Naive B cell (primary cell): ENCODE results near the gene R3HDM1. TPM values are rescaled to one million over a fixed set of nuclear protein-coding genes. Genes with fewer than 3 reads are reported as not detected.

Experiments
- ATAC-seq, 2 donors: fragments of 150-1000 bp; cut with Tn5 transposase; 2 replicates each; pipeline ENCODE4 v1.10.0; 2021; ENCODE audit warnings: low read depth in 2 of 2, mild to moderate bottlenecking in 2 of 2, moderate library complexity in 2 of 2
- DNase-seq: peaks from one replicate; pipeline ENCODE4 v3.0.0; 2022
- H3K27ac Mint-ChIP-seq, 6 donors: one replicate each; pipeline ENCODE4 v1.8.0; 2020 to 2022; ENCODE audit warnings: mild to moderate bottlenecking in 6 of 6, mixed read lengths in 6 of 6, moderate library complexity in 5 of 6, inconsistent platforms in 2 of 6
- H3K27me3 Mint-ChIP-seq, 3 donors: one replicate each; pipeline ENCODE4 v1.8.0; 2021 to 2022; ENCODE audit warnings: mixed read lengths in 3 of 3, mild to moderate bottlenecking in 1 of 3
- H3K36me3 Mint-ChIP-seq, 2 donors: one replicate each; pipeline ENCODE4 v1.8.0; 2020 to 2022; ENCODE audit warnings: mixed read lengths in 2 of 2, inconsistent platforms in 1 of 2, mild to moderate bottlenecking in 1 of 2
- H3K4me1 Mint-ChIP-seq, 3 donors: one replicate each; pipeline ENCODE4 v1.8.0; 2020 to 2022; ENCODE audit warnings: mixed read lengths in 3 of 3, inconsistent platforms in 1 of 3, mild to moderate bottlenecking in 1 of 3, moderate library complexity in 1 of 3
- H3K4me3 Mint-ChIP-seq, 8 donors: one replicate each; pipeline ENCODE4 v1.8.0; 2020 to 2022; ENCODE audit warnings: mild to moderate bottlenecking in 8 of 8, mixed read lengths in 8 of 8, moderate library complexity in 8 of 8, inconsistent platforms in 2 of 8
- H3K9me3 Mint-ChIP-seq, 7 donors: one replicate each; pipeline ENCODE4 v1.8.0; 2020 to 2022; ENCODE audit warnings: mixed read lengths in 7 of 7, mild to moderate bottlenecking in 5 of 7, inconsistent platforms in 2 of 7, moderate library complexity in 1 of 7
- polyA plus RNA-seq, 6 donors: library from polyadenylated mRNA; unstranded; fragments of 300-500 nt; fragmentation: Illumina TruSeq; gene quantifications; one replicate each; pipeline ENCODE4 v1.2.3, GENCODE V29; 2021; ENCODE audit warnings: low read depth in 6 of 6

The R3HDM1 gene
- polyA plus RNA-seq, 6 donors from 2014 or later: 11.3 to 29.8 (median 14.7) TPM

DNA sequence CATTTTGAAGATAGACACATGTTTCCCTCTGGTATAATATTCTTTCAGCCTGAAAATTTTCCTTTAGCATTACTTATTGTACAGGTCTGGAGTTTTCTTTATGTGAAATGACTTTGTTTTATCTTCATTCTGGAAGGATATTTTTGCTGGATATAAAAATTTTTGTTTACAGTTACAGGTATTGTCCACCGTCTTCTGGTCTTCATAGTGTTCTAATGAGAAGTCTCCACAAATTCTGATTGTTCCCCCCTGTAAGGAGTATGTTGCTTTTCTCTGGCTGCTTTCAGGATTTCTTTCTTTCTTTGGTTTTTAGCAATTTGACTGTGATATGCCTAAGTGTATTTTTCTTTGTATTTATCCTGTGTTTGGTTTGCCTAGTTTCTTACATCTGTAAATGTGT, 225.4 kb downstream of the R3HDM1 start:
- ATAC-seq (no peak), DNase-seq (no peak)
- Mint-ChIP-seq H3K36me3 (peaks cover 25 to 35% of the 10 kb centered on the region in 2 donors), H3K4me3 (no peak overlapping the region), H3K9me3 (peaks cover 0 to 18% (median 11%) of the 10 kb centered on the region in 7 donors), H3K27me3 (no peaks in the 10 kb centered on the region), H3K4me1 (peaks cover 0 to 3% (median 0%) of the 10 kb centered on the region in 3 donors), H3K27ac (no peak overlapping the region)

DNA sequence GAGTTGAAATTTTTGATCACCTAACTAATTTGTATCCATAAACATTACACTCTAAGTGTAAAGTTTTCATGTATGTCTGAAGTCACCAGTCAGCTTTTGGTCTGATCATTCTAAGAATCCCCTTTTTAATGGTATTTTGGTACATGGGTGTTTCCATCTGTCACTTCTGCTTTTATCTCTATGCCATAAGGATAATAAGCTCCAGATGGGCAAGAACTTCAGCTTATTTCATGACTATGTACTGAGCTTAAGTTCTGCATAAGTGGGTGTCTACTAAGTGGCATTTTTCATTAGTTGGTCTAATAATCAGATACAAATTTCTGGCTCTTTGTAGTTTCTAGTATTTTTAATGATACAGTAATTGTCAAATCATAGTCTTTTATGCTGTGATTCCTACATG, 230.7 kb downstream of the R3HDM1 start:
- H3K4me3 Mint-ChIP-seq: no peak overlapping the region
- no peak overlapping the region for H3K27ac Mint-ChIP-seq
- peaks cover 21 to 39% of the 10 kb centered on the region in 2 donors for H3K36me3 Mint-ChIP-seq
- H3K4me1 Mint-ChIP-seq: peaks cover 0 to 6% (median 0%) of the 10 kb centered on the region in 3 donors
- no peaks in the 10 kb centered on the region for H3K27me3 Mint-ChIP-seq
- H3K9me3 Mint-ChIP-seq: peaks cover 0 to 9% (median under 1%) of the 10 kb centered on the region in 7 donors
- DNase-seq (no peak), ATAC-seq (peak in 1 of 2 donors; percentile 27)

DNA sequence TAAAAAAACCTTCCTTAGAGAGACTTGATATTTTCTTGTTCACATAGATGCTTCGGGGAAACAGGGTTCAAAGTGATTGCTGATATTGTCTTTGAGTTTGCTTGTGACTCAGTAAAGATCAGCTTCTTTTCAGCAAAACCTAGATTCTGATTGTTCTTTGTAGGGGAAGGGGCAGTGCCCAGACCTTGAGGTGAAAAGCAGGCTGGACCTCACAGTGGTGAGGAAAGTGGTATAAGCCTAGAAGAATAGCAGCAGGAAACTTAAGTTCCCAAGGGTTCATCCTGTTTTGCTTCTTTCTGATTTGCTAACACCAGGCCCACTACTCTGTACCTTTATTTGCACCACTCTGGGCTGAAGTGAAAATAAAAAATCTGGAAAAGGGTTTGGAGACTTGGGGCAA, 231.2 kb downstream of the R3HDM1 start:
- H3K27ac Mint-ChIP-seq: no peak overlapping the region
- no peak for ATAC-seq
- peaks cover 0 to 9% (median 0%) of the 10 kb centered on the region in 3 donors for H3K4me1 Mint-ChIP-seq
- no peak for DNase-seq
- no peaks in the 10 kb centered on the region for H3K27me3 Mint-ChIP-seq
- no peak overlapping the region for H3K4me3 Mint-ChIP-seq
- H3K9me3 Mint-ChIP-seq: peaks cover 0 to 4% (median 0%) of the 10 kb centered on the region in 7 donors
- H3K36me3 Mint-ChIP-seq: peaks cover 24 to 37% of the 10 kb centered on the region in 2 donors

DNA sequence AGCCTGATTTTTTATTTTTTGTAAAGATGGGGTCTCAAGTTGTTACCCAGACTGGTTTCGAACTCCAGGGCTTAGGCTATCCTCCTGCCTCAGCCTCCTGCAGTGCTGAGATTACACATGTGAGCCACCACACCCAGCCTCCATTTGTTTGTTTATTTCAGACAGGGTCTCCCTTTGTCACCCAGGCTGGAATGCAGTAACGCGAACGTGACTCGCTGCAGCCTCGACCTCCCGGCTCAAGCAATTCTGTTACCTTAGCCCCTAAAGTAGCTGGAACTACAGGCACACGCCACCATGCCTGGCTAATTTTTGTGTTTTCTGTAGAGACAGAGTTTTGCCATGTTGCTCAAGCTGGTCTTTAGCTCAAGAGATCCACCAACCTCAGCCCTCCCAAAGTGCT, 237.6 kb downstream of the R3HDM1 start:
- no peak for DNase-seq
- H3K27ac Mint-ChIP-seq: peak overlapping the region in 1 of 6 donors; percentile 54
- H3K4me1 Mint-ChIP-seq: peaks cover 0 to 6% (median 0%) of the 10 kb centered on the region in 3 donors
- ATAC-seq: no peak
- H3K27me3 Mint-ChIP-seq: no peaks in the 10 kb centered on the region
- H3K9me3 Mint-ChIP-seq: no peaks in the 10 kb centered on the region
- H3K36me3 Mint-ChIP-seq: peaks cover 24 to 25% of the 10 kb centered on the region in 2 donors
- peak overlapping the region in 1 of 8 donors; percentile 42 for H3K4me3 Mint-ChIP-seq

DNA sequence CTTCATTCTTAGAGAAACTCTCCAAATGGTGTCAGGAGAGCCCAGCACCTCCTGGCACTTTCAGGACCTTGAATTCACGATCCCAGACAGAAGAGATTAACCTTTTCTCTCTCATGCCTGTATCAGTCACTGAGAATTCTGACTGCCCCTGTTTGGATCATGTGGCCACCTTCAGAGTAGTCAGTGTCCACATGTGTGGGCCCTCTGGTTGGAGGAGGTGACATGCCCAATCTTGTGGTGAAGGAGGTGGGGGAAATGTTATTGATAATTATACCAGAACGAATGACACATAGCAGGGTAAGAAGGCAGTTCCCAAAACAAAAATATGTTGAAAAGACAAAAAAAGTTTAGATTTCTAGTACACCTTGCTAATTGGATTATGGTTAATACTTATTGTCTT, 242.0 kb downstream of the R3HDM1 start:
- H3K27ac Mint-ChIP-seq: peak overlapping the region in 2 of 6 donors; percentile 47 to 74
- no peaks in the 10 kb centered on the region for H3K27me3 Mint-ChIP-seq

DNA sequence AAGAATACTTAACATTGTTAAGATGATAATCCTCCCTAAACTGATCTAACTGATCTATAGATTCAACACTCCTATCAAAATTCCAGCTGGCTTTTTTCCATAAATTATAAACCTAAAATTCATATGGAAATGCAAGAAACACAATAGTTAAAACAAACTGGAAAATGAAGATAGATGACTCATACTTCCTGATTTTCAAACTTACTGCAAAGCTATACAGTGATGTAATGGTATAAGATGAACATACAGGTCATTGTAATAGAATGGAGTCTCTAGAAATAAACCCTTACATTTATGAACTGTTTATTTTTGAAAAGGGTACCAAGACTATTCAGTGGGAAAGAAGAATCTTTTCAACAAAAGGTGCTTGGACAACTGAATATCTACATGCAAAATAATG, 242.6 kb downstream of the R3HDM1 start:
- no peaks in the 10 kb centered on the region for H3K9me3 Mint-ChIP-seq
- no peak overlapping the region for H3K27ac Mint-ChIP-seq
- no peak overlapping the region for H3K4me3 Mint-ChIP-seq
- H3K27me3 Mint-ChIP-seq: no peaks in the 10 kb centered on the region
- peaks cover 20 to 23% of the 10 kb centered on the region in 2 donors for H3K36me3 Mint-ChIP-seq
- H3K4me1 Mint-ChIP-seq: no peaks in the 10 kb centered on the region
- ATAC-seq (no peak), DNase-seq (no peak)

More for the DNA sequence above, 242.0 kb downstream of the R3HDM1 start:
- no peak overlapping the region for H3K4me3 Mint-ChIP-seq
- no peaks in the 10 kb centered on the region for H3K9me3 Mint-ChIP-seq
- peaks cover 20 to 23% of the 10 kb centered on the region in 2 donors for H3K36me3 Mint-ChIP-seq
- ATAC-seq (no peak), DNase-seq (no peak)
- H3K4me1 Mint-ChIP-seq: no peaks in the 10 kb centered on the region

Other genes with a start within 250 kb of the R3HDM1 start
- 1 to 10 TPM; 2.6 to 6.6 (median 5.4) TPM for gene ZRANB3, start 266 bp upstream of the R3HDM1 start, polyA plus RNA-seq
- 100 to 1,000 TPM in 1 of 6 donors, 10 to 100 TPM in 5; 55.3 to 109 (median 96.0) TPM for gene UBXN4, start 210.4 kb downstream of the R3HDM1 start, polyA plus RNA-seq